ENCODE results near the gene ANXA2.

Gene ANXA2

DNA sequence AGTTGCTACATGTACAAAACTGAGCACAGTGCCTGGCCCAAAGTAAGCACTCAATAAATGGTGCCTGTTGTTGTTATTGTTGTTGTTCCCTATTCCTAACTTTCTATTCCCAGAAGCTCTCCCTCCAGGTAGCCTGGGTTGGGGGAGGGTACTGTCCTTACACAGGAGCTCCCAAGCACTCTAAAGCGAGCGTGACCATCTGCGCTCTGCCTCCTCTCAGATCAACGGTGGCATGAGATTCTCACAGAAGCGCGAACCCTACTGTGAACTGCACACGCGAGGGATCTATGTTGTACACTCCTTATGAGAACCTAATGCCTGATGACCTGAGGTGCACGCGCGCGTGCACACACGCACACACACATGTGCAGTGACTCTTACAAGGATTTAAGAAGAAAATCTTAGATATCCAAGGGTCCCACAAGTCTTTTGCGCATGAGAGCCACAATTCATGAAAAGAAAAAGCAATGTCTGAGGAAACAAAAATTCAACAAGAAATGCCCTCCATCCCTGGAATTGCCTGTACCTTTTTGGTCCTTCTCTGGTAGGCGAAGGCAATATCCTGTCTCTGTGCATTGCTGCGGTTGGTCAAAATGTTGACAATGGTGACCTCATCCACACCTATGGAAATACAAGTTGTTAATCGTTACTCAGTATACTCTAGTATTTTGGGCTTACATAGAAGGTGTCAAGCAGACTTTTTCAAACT is 33.7 kb downstream of the ANXA2 start:
- no peak for DNase-seq

DNA sequence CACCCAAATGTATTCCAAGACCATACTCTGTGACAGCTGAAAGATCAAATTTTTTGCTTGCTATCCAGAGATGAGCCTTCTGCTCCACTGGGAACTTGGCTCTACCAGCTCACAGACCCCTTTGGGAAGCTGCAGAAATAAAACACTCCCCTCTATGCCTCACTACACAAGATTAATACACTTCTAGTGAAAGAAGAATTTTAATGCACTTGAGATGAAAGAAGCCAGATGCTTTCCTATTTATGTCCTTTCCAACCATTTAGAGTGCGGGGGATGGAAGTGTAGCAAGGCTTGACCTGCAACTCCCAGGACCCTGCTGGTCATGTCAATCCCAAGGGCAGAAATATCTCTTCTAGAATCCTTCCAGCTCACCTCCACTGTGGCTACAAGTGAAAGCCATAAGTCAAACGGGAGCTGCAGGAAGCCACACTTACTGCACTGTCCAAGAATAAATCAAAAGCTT is 34.7 kb downstream of the ANXA2 start:
- no peak for DNase-seq

DNA sequence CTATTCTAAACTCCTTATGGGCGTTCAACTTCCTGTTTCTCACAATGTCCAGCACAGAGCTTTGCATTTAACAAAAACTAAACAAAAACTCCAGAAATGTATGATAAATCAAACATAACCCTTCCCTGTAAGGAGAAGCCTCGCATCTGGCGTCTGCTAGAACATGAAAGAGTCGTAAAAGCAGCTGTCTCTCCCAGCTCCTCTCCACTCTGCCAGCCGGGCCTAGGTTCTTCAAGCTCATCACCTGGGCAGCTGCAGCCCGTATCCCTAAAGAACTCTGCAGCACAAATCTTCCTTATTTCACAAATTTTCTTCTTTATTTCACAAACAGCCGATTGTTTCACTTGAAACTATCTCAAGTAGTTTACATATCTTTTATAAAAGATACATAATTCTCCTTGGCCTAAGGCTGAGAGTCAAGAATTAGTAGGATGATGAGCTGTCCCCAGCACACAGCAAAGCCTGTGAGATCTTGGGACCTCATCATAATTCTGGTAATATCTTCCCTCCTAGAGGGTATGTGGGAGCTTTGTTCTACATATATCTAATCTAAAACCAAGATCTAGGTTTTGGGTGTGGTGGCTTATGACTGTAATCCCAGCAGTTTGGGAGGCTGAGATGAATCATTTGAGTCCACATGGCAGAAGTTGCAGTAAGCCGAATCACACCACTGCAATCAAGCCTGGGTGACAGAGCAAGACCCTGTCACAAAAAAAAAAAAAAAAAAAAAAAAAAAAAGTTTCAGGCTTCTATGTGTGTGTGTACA is 35.3 kb downstream of the ANXA2 start:
- no peak for DNase-seq

DNA sequence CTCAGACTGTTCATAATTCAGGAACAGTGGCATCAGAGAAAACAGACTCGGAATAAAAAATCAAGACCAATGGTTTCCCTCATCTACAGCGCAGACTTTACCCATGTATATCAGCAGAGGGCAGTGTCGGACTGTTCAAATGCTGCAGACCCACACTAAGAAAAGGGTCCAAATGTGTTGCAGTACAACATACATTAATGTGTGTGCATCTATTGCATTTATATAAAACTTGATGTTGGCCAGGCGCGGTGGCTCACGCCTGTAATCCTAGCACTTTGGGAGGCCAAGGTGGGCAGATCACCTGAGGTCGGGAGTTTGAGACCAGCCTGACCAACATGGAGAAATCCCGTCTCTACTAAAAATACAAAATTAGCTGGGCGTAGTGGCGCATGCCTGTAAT is 38.0 kb downstream of the ANXA2 start:
- DNase-seq: peak; percentile 24

DNA sequence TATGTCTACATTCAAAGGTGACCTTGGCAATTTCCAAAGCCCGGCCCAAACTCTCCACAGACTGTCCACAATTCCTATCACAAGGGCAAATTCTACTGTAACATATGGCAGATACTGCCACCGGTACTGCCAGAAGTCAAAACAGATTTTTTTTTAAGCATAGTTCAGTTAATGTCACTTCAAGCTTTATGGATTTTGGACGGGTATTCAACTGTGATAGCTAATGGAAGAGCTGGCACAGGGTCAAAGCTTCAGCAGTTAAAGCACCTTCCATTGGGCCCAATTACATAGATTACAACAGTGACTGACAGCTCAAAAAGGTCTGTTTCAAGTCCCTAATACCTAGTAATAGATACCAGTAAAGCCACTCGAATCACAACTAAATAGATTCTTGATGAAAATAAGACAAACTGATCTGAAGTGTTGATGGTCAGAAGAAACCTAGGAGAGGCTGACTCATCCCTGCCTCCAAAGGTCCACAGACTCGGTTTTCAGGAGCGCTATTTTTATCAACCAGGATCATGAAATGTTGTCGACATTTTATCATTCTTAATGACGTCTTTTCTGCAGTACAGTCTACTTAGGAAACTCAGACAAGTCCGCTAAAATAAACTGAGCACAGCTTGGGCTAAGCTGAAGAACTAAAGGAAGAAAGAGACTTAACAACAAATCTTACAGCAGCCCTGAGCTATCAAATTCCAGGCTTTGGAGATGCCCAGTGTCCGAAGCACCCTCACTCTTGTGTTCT is 38.7 kb downstream of the ANXA2 start:
- DNase-seq: no peak

DNA sequence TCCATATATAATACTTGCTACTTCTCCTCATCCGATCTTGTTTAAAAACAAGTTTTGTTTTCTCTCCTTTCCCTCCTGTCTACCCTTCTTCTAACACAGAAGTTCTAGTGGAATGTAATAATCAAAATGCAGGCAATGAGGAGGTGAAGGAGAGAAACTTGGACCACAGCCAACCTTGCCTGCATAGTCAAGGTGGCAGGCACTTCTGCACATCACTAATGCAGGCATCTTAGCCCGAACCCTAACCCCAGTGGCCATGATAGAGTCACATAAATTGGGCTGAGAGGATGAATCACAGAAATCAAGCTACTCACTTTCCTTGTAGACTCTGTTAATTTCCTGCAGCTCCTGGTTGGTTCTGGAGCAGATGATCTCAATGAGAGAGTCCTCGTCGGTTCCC is 41.0 kb downstream of the ANXA2 start:
- no peak for DNase-seq

DNA sequence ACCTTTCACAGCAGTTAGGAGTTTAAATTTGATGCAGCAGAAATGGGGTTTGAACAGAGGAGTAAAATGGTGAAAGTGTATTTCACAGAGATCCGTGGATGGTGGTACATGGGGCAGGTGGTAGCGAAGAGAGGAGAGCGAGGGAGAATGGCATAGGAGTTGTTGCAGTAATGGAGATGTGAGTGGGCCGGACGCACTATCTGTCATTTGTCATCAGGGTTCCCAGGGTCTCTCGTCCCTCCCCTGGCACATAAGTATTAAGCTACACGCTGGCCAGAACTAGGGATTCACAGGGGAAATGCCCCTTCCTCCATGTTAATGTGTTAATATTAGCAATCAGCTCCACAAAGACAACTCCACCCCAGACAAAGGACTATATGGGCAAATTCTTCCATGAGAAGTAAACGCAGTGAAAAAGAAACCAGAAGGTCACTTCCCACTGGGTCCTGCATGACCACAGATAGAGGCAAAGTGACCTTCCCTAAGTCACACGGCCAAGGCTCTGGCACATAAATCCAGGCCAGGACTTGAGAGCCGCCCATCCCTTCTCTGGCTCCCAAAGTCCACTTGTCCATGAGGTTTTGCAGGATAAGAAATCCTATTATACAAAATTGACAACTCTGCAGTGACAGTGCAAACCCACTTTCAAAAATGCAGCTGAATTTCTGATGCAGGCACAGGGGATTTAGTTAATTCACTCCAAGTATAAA is 42.5 kb downstream of the ANXA2 start:
- no peak for DNase-seq

DNA sequence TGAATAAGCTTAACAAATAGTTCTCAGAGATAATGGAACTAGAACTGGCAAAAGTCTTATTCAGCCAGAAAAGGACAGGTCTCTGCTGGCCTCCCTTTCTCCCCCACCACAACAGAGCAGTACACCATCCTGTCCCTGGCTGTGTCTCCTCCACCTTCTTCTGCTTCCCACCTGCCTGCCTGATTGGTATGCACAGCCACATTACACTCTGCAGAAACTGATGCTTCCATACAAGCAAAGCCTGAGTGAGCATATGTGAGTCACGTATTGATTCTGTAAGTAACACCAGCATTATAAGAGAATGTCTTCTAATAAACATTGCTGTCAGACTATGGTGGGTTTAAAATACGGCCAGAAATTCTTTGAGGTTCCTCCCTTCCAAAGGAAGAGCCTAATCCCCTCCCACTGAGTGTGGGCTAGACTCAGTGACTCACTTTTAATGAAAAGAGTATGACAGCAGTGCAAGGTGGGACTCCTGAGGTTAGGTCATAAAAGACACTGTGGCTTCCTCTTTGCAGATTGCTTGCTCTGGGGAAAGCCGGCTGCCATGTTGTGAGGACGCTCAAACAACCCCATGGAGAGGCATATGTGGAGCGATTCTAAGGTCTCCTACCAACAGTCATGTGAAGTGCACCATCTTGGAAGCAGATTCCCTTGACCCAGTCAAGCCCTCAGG is 44.4 kb downstream of the ANXA2 start:
- no peak for DNase-seq

DNA sequence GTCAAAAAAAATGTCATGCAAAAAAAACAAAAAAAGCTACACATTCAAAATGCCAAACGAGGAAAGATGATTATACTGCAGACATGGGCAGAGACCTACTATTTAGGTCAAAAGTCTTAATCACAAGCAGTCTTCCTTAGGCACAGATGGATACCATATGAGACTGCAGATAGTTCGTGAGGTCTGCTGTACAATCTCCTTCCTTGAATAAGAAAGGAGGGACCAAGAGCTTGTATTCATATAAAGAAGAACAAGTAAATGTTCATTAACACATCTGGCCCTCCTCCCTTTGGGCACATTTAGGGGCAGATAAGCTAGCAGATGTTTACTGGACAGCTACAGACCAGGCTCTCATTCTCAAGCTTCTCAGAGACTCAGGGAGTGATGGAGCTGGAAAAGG is 45.3 kb downstream of the ANXA2 start:
- DNase-seq: no peak

DNA sequence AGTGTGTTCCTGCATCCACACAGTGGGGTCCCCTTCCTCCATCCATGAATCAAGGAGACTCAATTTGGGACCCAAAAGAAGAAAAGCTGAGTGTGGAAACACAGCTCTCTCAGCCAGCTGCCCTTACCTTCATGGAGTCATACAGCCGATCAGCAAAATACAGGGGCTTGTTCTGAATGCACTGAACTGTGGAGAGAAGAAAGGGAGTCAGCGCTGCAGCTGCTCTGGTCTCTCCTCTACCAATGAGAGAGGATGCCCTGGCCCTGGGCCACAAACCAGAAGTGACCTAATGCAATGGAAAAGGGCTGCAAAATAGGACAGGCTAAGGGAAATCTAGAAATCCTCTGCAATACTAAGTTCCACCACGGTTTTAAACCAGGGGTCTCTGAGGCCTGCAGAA is 46.7 kb downstream of the ANXA2 start:
- DNase-seq: no peak

DNA sequence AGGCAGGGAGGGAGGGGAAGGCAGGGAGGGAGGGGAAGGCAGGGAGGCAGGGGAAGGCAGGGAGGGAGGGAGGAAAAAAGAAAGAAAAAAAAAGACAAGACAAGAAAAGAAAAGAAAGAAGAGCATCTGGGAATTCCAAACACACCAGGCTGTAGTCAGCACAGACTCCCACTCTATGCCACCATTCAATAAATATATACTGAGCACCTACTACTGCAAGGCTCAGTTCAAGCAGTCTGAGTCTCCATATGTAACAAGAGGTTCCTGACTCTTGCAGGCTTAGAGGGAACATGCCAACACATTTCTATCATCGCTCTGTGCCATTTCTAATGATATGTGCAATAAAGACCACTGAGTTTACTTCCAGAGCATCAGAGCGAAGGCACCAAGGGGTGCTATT is 47.7 kb downstream of the ANXA2 start:
- no peak for DNase-seq

DNA sequence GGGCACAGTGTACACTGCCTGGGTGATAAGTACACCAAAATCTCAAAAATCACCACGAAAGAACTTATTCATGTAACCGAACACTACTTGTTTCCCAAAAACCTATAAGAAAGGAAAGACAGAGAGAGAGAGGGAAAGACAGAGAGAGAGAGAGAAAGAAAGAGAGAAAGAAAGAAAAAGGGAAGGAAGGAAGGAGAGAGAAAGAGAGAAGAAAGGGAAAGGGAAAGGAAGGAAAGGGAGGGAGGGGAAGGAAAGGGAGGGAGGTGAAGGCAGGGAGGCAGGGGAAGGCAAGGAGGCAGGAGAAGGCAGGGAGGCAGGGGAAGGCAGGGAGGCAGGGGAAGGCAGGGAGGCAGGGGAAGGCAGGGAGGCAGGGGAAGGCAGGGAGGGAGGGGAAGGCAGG is 48.2 kb downstream of the ANXA2 start:
- no peak for DNase-seq

DNA sequence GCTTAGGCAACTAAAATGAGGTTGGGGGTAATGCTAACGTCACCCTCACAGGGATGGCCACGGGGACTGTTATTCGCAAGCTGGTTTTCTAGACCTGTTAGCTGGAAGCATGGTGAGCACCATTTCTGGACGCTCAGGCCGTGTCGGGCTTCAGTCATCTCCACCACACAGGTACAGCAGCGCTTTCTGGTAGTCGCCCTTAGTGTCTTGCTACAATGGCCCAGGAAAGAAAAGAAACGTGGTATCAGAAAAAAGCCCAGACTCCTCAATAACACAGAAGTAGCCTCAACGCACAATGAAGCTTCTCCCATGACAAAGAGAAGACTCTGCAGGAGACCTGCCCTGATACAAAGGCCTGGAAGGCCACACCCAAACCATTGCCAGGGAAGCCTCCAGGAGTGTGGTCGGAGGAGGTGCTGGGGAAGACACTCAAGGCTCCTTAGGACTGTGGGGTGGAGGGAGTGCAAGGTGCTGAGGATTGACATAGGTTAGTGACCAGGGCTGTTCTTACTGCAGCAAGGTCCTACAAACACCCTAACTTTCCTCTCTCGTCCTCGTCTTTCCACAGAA is 50.2 kb downstream of the ANXA2 start:
- no peak for DNase-seq

DNA sequence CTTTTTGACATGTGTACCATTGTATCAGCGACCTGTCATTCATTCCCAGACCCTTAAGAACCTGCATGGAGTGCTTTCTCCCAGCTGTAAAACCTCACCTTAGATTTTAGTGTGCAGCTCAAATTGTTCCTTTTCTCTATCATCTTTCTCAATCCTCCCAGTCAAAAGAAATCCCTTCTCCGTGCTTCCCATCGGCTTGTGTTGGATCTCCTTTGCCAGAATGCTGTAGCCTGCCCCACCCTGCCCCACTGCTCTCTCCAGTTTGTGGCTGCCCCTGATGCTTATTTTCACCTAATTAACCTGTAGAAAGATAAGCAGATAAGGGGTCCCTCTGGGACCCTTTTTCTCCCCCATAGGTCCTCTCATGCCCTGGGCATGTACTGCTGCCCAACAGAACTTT is 51.1 kb downstream of the ANXA2 start:
- DNase-seq: no peak

DNA sequence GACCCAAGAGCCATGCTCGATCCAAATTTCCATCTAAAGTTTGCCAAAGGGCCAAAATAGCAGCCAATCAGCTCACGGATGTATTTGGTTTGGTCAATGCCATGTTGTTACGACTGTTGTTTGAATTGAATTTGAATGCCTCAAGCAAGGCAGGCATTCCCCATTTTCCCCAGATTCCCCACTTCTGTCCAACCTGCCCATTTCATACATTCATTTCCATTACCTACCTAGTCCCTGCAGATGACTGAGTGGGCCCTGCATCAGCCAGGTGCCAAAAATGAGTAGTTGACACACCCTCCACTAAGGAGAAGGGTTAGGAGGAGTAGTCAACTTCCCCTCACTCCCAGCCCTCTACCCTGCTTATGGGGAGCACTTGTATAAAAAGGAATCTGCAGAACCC is 51.7 kb downstream of the ANXA2 start:
- no peak for DNase-seq

DNA sequence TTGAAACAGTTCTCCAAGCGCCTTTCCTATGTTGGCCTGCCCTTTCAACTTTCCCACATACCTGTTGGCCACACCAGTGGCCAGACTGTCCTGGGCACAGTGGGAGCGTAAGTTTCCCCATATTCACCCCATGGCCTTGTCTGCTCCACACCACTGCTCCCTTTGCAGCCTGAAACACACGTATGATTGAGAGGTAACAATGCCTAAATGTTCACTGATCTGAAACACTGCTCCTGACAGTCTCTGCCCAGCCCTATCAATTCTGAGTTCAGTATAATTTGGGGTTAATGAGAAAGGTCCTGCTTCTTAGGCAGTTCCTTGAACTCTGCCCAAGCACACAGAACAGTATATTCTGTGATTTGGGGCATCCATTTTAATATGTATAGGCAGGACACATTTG is 52.2 kb downstream of the ANXA2 start:
- no peak for DNase-seq

DNA sequence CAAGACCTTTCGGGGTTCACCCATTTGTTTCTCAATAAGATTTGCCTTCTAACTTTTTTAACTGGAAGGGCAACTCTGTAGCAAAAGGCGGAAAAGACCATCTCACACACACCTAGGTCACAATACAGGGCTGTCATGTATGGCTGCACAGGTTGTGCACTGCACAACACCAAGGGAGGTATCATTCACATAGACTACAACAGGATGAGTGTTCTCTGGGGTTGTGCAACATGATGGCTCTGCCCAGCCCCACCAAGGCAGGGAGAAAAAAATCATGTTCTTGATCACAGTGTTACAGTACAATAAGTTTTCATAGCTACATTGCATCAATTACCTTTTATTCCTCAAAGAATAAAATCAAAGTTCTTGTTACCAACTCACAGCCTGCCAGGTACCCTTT is 52.8 kb downstream of the ANXA2 start:
- no peak for DNase-seq

DNA sequence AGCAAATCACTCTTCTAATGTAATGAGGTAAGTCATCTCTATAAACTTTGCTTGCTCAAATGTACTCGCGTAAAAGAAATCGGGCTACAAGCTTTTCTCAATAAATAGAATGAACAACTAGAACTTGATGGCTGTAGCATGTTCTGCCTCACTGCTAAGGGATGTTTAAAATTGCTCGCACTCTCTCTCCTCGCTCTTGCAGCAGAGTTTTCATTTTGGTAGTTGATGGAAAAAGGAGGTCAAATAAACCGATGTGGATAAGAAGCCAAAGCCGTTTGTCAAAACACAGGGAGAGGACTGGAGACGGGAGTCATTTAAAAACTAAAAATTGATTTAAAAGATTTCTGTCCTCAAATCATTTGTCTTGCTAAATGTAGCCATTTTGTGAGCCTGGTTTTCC is 53.3 kb downstream of the ANXA2 start:
- no peak for DNase-seq

DNA sequence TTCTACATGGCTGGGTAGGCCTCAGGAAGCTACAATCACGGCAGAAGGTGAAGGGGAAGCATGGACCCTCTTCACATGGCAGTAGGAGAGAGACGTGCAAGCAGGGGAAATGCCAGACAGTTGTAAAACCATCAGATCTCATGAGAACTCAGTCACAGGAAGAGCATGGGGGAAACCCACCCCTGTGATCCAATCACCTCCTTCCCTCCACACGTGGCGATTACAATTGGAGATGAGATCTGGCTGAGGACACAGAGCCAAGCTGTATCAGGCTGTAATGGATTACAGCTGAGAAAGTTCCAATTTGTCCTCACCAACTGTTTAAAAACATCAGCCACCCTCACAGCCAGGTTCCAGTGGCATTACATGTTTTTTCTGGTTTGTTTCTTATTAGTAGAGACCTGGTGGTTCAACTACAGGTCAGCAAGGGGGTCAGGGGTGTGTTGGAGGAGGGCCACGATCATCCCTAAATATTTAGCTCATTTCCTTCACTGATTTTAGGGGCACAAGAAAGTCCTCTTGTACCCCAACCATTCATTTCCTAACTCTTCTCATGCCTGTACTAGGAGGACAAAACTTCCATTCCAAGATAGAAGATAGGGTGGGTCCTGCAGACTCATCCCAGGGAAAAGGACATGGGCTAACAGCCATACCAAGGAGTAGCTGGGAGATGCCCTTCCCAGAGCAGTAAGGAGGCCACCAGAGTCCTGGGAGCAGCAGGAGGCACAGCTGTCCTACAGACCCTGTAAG is 54.4 kb downstream of the ANXA2 start:
- DNase-seq: no peak

DNA sequence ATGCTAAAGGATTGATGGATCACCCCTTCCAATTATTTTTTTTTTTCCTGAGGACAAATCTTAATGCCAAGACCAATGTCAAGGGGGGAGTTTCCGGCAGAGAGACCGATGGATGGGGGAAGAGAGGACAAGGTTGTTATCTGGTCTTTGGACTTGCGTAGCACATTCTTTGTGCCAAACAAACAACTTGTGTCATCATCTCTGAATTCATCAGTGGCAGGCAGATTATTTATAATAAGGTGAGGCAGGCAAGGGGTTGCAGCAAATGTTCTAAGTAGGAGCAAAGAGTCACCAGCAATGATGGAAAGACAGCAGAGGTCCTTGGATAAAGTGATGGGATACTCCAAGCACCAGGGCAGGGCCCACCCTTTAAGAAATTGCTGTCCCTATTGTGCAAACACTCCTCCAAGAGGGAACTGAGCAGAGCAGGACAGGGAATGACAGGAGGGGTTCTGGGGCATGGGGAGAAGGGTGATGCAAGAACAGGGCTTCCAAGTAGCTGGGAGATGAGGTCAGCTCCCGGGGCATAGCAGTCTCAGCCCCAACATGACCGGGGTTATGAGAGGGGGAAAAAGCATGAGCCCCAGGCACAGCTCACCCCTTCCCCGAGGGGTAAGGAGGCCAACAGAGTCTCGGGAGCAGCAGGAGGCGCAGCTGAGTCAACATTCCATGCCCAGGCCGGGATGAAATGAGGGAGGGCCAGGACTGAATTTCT is 57.4 kb downstream of the ANXA2 start:
- no peak for DNase-seq

DNA sequence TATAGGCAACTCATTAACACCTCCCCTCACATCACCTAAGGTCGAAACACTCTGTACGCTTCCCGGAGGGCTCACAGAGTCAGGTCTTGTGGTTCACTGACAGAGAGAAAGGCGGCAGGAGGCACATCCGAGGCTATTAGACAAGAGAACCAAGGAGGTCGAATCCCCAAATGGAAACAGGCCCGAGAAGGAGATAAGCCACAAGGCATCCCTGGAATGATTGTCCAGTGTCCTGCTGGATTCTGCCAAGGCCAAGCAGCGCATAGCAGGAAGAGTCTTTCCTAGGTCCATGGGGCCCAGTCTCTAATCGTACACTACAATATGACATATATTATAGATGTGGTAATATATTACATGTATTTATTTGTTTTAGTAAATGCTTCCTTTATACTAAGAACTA is 58.5 kb downstream of the ANXA2 start:
- DNase-seq: no peak
